OCI-LY1 (cell line): ENCODE measurements around the gene OLFM1.

Experiments used
- H2AFZ ChIP-seq: fragments of 200-600 bp; sonication (generic), shearing (Covaris generic); 2 replicates; pipeline ENCODE4 v1.6.0; 2014; ENCODE audit warnings: antibody characterized with exemption, mild to moderate bottlenecking, low read length
- H3F3A ChIP-seq: fragments of 200-600 bp; sonication (generic), shearing (Covaris generic); 2 replicates; pipeline ENCODE4 v1.6.0; 2014; ENCODE audit warnings: mild to moderate bottlenecking, antibody characterized with exemption, low read length, moderate library complexity; ENCODE audit not compliant: insufficient read depth
- H3K27ac ChIP-seq: fragments of 200-600 bp; sonication (generic); 2 replicates; pipeline ENCODE4 v1.5.1; 2014; ENCODE audit warnings: low read length, mixed run types, mild to moderate bottlenecking, low read depth; ENCODE audit not compliant: poor library complexity, severe bottlenecking
- H3K27me3 ChIP-seq: fragments of 200-600 bp; sonication (generic); 2 replicates; pipeline ENCODE4 v1.6.0; 2014; ENCODE audit warnings: antibody characterized with exemption, mild to moderate bottlenecking, low read length, moderate library complexity; ENCODE audit not compliant: insufficient read depth
- H3K36me3 ChIP-seq: fragments of 200-600 bp; sonication (generic); 2 replicates; pipeline ENCODE4 v1.6.1; 2014; ENCODE audit warnings: mild to moderate bottlenecking, antibody characterized with exemption, low read length, moderate library complexity, mixed read lengths; ENCODE audit not compliant: insufficient read depth
- H3K4me1 ChIP-seq: fragments of 200-600 bp; sonication (generic); 2 replicates; pipeline ENCODE4 v1.5.1; 2014; ENCODE audit warnings: mild to moderate bottlenecking, low read length, moderate library complexity; ENCODE audit not compliant: insufficient read depth, severe bottlenecking
- H3K4me2 ChIP-seq: fragments of 200-600 bp; sonication (generic), shearing (Covaris generic); 2 replicates; pipeline ENCODE4 v1.6.1; 2014; ENCODE audit warnings: low read length
- H3K4me3 ChIP-seq: fragments of 200-600 bp; sonication (generic); 2 replicates; pipeline ENCODE4 v1.5.1; 2014; ENCODE audit warnings: low read length, low read depth, mild to moderate bottlenecking, mixed read lengths; ENCODE audit not compliant: poor library complexity, severe bottlenecking
- H3K79me2 ChIP-seq: fragments of 200-600 bp; shearing (Covaris generic); 2 replicates; pipeline ENCODE4 v1.6.1; 2016; ENCODE audit warnings: mixed run types, low read length, mixed read lengths; ENCODE audit not compliant: insufficient read depth
- H3K9ac ChIP-seq: fragments of 200-600 bp; sonication (generic), shearing (Covaris generic); 2 replicates; pipeline ENCODE4 v1.6.1; 2014; ENCODE audit warnings: mild to moderate bottlenecking, low read length, mixed read lengths
- H3K9me2 ChIP-seq: fragments of 200-600 bp; sonication (generic), shearing (Covaris generic); 2 replicates; pipeline ENCODE4 v1.6.1; 2014; ENCODE audit warnings: low read depth, mild to moderate bottlenecking, low read length, mixed read lengths
- H3K9me3 ChIP-seq: fragments of 200-600 bp; shearing (Covaris generic); 2 replicates; pipeline ENCODE4 v1.6.1; 2014; ENCODE audit warnings: low read length, mixed read lengths
- H4K20me1 ChIP-seq: fragments of 200-600 bp; sonication (generic), shearing (Covaris generic); 2 replicates; pipeline ENCODE4 v1.6.0; 2016; ENCODE audit warnings: mild to moderate bottlenecking, low read length; ENCODE audit not compliant: insufficient read depth
- EZH2 ChIP-seq: fragments of 200-600 bp; sonication (generic), shearing (Covaris generic); IDR thresholded peaks from 2 replicates; pipeline ENCODE4 v1.8.0; 2017; ENCODE audit warnings: borderline replicate concordance, mixed run types, mild to moderate bottlenecking, antibody characterized with exemption, low read length, moderate library complexity, mixed read lengths
- TF ChIP-seq, protein P1 (sequence below): fragments of 200-600 bp; sonication (generic), shearing (Covaris generic); IDR thresholded peaks from 2 replicates; pipeline ENCODE4 v1.5.1; 2017; ENCODE audit warnings: mild to moderate bottlenecking, antibody characterized with exemption, low read length, moderate library complexity, mixed read lengths

The OLFM1 gene

DNA sequence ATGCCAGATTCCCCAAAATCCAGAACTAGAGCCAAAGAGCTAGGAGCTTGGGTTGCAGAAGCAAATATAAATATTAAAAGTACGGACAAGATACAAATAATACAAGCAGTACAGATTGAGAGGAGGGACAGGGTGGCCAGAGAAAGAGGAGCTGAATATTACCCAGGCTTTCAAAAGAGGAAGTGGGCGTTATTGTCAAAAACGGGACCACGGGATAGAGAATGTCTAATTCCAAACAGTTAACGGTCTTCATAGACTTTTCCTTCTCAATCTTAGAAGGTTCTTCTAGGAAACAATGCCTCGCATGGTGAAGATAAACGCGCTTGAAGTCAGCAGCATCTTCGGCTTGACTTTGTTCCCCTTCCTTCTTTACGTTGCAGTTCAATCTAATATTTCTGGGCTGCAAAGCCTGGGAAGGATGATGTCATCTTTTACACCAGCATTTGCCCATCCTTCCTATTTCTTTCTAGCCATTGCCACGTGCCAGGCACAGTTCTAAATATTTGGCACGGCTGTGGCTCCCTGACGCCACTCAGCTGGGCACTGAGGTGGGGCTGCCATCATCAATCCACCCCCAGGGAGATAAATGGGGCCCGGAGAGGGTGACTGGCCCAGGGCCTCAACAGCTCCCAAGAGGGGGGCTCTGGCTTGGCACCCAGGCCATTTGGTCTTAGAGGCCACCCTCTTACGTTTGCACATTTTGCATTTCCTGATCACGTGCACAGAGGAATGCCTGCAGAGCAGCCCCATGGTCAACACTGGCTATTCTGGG is 16.3 kb upstream of the OLFM1 start:
- H4K20me1 ChIP-seq: no peaks in the 10 kb centered on the region
- no peak for TF ChIP-seq EZH2
- TF ChIP-seq, protein P1, sequence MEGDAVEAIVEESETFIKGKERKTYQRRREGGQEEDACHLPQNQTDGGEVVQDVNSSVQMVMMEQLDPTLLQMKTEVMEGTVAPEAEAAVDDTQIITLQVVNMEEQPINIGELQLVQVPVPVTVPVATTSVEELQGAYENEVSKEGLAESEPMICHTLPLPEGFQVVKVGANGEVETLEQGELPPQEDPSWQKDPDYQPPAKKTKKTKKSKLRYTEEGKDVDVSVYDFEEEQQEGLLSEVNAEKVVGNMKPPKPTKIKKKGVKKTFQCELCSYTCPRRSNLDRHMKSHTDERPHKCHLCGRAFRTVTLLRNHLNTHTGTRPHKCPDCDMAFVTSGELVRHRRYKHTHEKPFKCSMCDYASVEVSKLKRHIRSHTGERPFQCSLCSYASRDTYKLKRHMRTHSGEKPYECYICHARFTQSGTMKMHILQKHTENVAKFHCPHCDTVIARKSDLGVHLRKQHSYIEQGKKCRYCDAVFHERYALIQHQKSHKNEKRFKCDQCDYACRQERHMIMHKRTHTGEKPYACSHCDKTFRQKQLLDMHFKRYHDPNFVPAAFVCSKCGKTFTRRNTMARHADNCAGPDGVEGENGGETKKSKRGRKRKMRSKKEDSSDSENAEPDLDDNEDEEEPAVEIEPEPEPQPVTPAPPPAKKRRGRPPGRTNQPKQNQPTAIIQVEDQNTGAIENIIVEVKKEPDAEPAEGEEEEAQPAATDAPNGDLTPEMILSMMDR: no peak
- no peaks in the 10 kb centered on the region for H3K36me3 ChIP-seq
- H3K9ac ChIP-seq: no peak overlapping the region
- H3K27me3 ChIP-seq: no peaks in the 10 kb centered on the region; the same call in 1 of the 2 replicates
- no peaks in the 10 kb centered on the region for H3K79me2 ChIP-seq
- no peaks in the 10 kb centered on the region for H3K9me3 ChIP-seq
- H3K9me2 ChIP-seq: no peaks in the 10 kb centered on the region
- no peak overlapping the region for H3K4me3 ChIP-seq
- H3K4me1 ChIP-seq: no peaks in the 10 kb centered on the region
- no peak overlapping the region for H3K4me2 ChIP-seq
- H3F3A ChIP-seq: no peaks in the 10 kb centered on the region
- no peak overlapping the region for H3K27ac ChIP-seq
- H2AFZ ChIP-seq: no peak overlapping the region

DNA sequence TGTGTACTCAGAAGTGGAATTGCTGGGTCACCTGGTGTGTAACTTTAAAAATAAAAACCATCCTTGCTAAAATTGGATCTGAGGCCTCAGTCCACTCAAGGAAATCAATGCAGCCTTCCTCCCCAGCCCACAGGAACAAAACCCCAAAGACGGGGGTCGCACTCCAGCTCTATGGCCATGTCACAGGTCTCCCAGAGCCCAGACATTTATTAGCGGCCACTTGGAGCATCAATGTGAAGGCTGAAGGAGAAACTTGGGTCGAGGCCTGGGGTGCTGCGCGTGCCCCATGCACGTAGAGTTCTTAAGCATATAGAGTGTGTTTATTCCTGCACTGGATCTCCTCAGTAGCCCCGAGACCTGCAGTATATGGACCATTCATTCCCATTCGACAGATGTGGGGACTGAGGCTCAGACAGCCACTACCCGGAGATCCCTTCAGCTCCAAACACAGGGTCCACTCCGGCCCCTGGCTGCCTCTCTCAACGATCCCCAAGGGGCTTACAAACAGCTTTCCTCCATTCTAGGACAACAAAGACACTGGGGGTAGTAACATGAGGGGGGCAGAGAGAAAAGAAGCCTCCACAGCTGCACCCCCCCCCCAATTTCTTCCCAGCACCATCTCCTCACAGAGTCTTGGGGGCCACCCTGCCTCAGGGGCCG is 14.3 kb upstream of the OLFM1 start:
- no peak overlapping the region for H3K4me2 ChIP-seq

DNA sequence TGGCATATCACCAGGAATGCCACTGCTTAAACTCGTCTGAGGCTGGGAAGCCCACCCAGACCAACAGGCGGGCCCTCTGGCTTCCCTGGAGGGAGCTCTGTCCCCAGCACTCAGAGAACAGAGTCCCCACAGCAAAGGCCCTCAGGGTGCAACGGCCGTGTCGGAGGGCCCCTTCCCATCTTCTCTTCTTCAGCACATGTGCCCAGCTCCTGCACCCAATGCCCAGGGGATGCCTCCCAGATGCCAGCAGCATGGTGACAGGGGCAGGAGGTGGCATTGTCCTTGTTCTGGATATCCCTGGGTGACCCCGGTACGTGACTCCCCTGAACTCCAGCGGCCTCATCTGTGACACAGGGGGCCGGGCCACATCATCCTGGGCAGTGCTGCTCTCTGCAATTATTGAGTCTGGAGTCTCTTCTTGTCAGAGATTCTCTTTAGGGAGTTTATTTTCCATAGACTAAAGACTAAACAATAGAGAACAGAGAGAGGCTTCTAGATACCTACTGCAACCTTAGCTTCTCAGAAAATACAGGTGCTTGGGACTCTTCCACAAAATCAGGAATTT is 13.6 kb upstream of the OLFM1 start:
- no peak overlapping the region for H3K4me3 ChIP-seq
- no peak overlapping the region for H3K4me2 ChIP-seq
- no peaks in the 10 kb centered on the region for H3K36me3 ChIP-seq
- TF ChIP-seq EZH2: no peak
- TF ChIP-seq, protein P1: no peak
- no peaks in the 10 kb centered on the region; the same call in 1 of the 2 replicates for H3K27me3 ChIP-seq
- no peaks in the 10 kb centered on the region for H3K9me2 ChIP-seq
- H3K4me1 ChIP-seq: no peaks in the 10 kb centered on the region
- no peak overlapping the region for H3K9ac ChIP-seq
- no peaks in the 10 kb centered on the region for H3K9me3 ChIP-seq
- H2AFZ ChIP-seq: no peak overlapping the region
- no peaks in the 10 kb centered on the region for H3F3A ChIP-seq
- no peak overlapping the region for H3K27ac ChIP-seq
- no peaks in the 10 kb centered on the region for H3K79me2 ChIP-seq
- H4K20me1 ChIP-seq: no peaks in the 10 kb centered on the region

More for the DNA sequence above, 14.3 kb upstream of the OLFM1 start:
- H3K9ac ChIP-seq: no peak overlapping the region
- TF ChIP-seq, protein P1: no peak
- TF ChIP-seq EZH2: no peak
- no peaks in the 10 kb centered on the region for H3F3A ChIP-seq
- H3K4me3 ChIP-seq: no peak overlapping the region
- no peaks in the 10 kb centered on the region for H3K36me3 ChIP-seq
- H3K79me2 ChIP-seq: no peaks in the 10 kb centered on the region
- no peak overlapping the region for H3K27ac ChIP-seq
- H3K9me3 ChIP-seq: no peaks in the 10 kb centered on the region
- no peaks in the 10 kb centered on the region for H4K20me1 ChIP-seq
- no peaks in the 10 kb centered on the region for H3K9me2 ChIP-seq
- no peaks in the 10 kb centered on the region; the same call in 1 of the 2 replicates for H3K27me3 ChIP-seq
- no peak overlapping the region for H2AFZ ChIP-seq
- no peaks in the 10 kb centered on the region for H3K4me1 ChIP-seq
